GM18868 (cell line): ENCODE results near the gene MRPL36.

Experiments
- ATAC-seq: cut with Tn5 transposase; IDR thresholded peaks from one replicate; pipeline ENCODE4 v1.9.1; 2021; ENCODE audit warnings: mild to moderate bottlenecking, moderate library complexity; ENCODE audit not compliant: unreplicated experiment

MRPL36 gene

GRCh38 chr5:1751026-1751863 is 48.4 kb downstream of the MRPL36 start:
- no peak for ATAC-seq

- ATAC-seq = no peak
Observed at GRCh38 chr5:1750469-1750868, 49.2 kb downstream of the MRPL36 start.

GRCh38 chr5:1749346-1750124 is 50.1 kb downstream of the MRPL36 start:
- no peak for ATAC-seq

GRCh38 chr5:1748845-1749244 is 50.8 kb downstream of the MRPL36 start:
- no peak for ATAC-seq
